Liver (tissue), 9 donors: Measurements from ENCODE around the gene MSLN. TPM values are rescaled to one million over a fixed set of nuclear protein-coding genes. Genes with fewer than 3 reads are reported as not detected.

ENCODE experiments used
- DNase-seq: peaks from one replicate; pipeline ENCODE4 v3.0.0-alpha.2; 2017; ENCODE audit warnings: low spot score
- H3K27ac ChIP-seq, 2 donors: one replicate each; pipeline ENCODE4 v1.7.0; 2013; ENCODE audit warnings: inconsistent platforms in 2 of 2, low read length in 2 of 2, control low read depth in 1 of 2, low read depth in 1 of 2, mild to moderate bottlenecking in 1 of 2
- H3K27me3 ChIP-seq, 4 donors: one replicate each; pipeline versions ENCODE4 v1.6.1 to v1.7.0; 2013; ENCODE audit warnings: low read length in 3 of 4, inconsistent platforms in 1 of 4, mild to moderate bottlenecking in 1 of 4, moderate library complexity in 1 of 4; ENCODE audit not compliant: control insufficient read depth in 4 of 4, insufficient read depth in 4 of 4
- H3K36me3 ChIP-seq, 4 donors: one replicate each; pipeline versions ENCODE4 v1.6.1 to v1.7.0; 2013; ENCODE audit warnings: low read length in 3 of 4, mild to moderate bottlenecking in 3 of 4, low read depth in 1 of 4, moderate library complexity in 1 of 4; ENCODE audit not compliant: control insufficient read depth in 4 of 4, insufficient read depth in 3 of 4
- H3K4me1 ChIP-seq, 4 donors: one replicate each; pipeline versions ENCODE4 v1.6.1 to v1.7.0; 2013; ENCODE audit warnings: low read length in 3 of 4, mild to moderate bottlenecking in 3 of 4, moderate library complexity in 1 of 4; ENCODE audit not compliant: control insufficient read depth in 4 of 4, insufficient read depth in 4 of 4
- H3K4me3 ChIP-seq, 3 donors: one replicate each; pipeline versions ENCODE4 v1.6.1 to v1.7.0; 2013; ENCODE audit warnings: low read length in 3 of 3, control low read depth in 1 of 3, low read depth in 1 of 3, mild to moderate bottlenecking in 1 of 3
- H3K9ac ChIP-seq, 2 donors: one replicate each; pipeline ENCODE4 v1.7.0; 2013; ENCODE audit warnings: low read length in 2 of 2, mild to moderate bottlenecking in 2 of 2, moderate library complexity in 2 of 2, control low read depth in 1 of 2, low read depth in 1 of 2
- H3K9me3 ChIP-seq, 4 donors: one replicate each; pipeline versions ENCODE4 v1.6.1 to v1.7.0; 2013; ENCODE audit warnings: low read length in 3 of 4; ENCODE audit not compliant: control insufficient read depth in 4 of 4
- ATF3 ChIP-seq: IDR thresholded peaks from 2 replicates; pipeline ENCODE4 v1.6.1; 2016; ENCODE audit warnings: antibody characterized with exemption
- CTCF ChIP-seq: fragments of 150-350 bp; IDR thresholded peaks from 2 replicates; pipeline ENCODE4 v1.5.1; 2017; ENCODE audit warnings: improper control_type of control experiment, low read depth, low read length; ENCODE audit not compliant: missing input control
- EGR1 ChIP-seq, 2 donors: IDR thresholded peaks; 2 replicates each; pipeline ENCODE4 v1.6.1; 2016 to 2018; ENCODE audit warnings: antibody characterized with exemption in 2 of 2, low read depth in 2 of 2
- FOXA1 ChIP-seq: IDR thresholded peaks from 2 replicates; pipeline ENCODE4 v1.6.1; 2016; ENCODE audit warnings: antibody characterized with exemption
- FOXA2 ChIP-seq: IDR thresholded peaks from 2 replicates; pipeline ENCODE4 v1.6.1; 2016; ENCODE audit warnings: antibody characterized with exemption
- GABPA ChIP-seq, 2 donors: IDR thresholded peaks in 1 of 2; conservative IDR thresholded peaks in 1 of 2; 2 replicates each; pipeline ENCODE4 v1.6.1; 2016; ENCODE audit warnings: antibody characterized with exemption in 2 of 2, mild to moderate bottlenecking in 1 of 2, moderate library complexity in 1 of 2
- HNF4A ChIP-seq, 2 donors: conservative IDR thresholded peaks; 2 replicates each; pipeline ENCODE4 v1.6.1; 2016; ENCODE audit warnings: antibody characterized with exemption in 2 of 2, mild to moderate bottlenecking in 2 of 2
- HNF4G ChIP-seq: IDR thresholded peaks from 2 replicates; pipeline ENCODE4 v1.6.1; 2016; ENCODE audit warnings: antibody characterized with exemption
- JUND ChIP-seq, 2 donors: IDR thresholded peaks; 2 replicates each; pipeline ENCODE4 v1.6.1; 2016; ENCODE audit warnings: antibody characterized with exemption in 2 of 2
- MAX ChIP-seq: IDR thresholded peaks from 2 replicates; pipeline ENCODE4 v1.6.1; 2016; ENCODE audit warnings: antibody characterized with exemption
- NR2F2 ChIP-seq: IDR thresholded peaks from 2 replicates; pipeline ENCODE4 v1.6.1; 2016; ENCODE audit warnings: antibody characterized with exemption
- RAD21 ChIP-seq, 2 donors: IDR thresholded peaks; 2 replicates each; pipeline ENCODE4 v1.6.1; 2016; ENCODE audit warnings: antibody characterized with exemption in 2 of 2, mild to moderate bottlenecking in 2 of 2
- REST ChIP-seq: IDR thresholded peaks from 2 replicates; pipeline ENCODE4 v1.6.1; 2016; ENCODE audit warnings: antibody characterized with exemption, mild to moderate bottlenecking
- RXRA ChIP-seq, 2 donors: IDR thresholded peaks; 2 replicates each; pipeline ENCODE4 v1.6.1; 2017 to 2018; ENCODE audit warnings: antibody characterized with exemption in 2 of 2, mild to moderate bottlenecking in 1 of 2
- SP1 ChIP-seq: IDR thresholded peaks from 2 replicates; pipeline ENCODE4 v1.6.1; 2018; ENCODE audit warnings: antibody characterized with exemption, mild to moderate bottlenecking
- TAF1 ChIP-seq: conservative IDR thresholded peaks from 2 replicates; pipeline ENCODE4 v1.6.1; 2016; ENCODE audit warnings: antibody characterized with exemption, mild to moderate bottlenecking
- YY1 ChIP-seq: IDR thresholded peaks from 2 replicates; pipeline ENCODE4 v1.6.1; 2016; ENCODE audit warnings: antibody characterized with exemption, mild to moderate bottlenecking
- WGBS: extraction: QIAGEN DNeasy Blood & Tissue Kit; methylation state at CpG from one replicate; pipeline ENCODE4 v1.1.7; 2013; 5-methylcytosine and 5-hydroxymethylcytosine counted together
- polyA plus RNA-seq, 2 donors: library from polyadenylated mRNA; stranded (reverse) in 1 of 2; unstranded in 1 of 2; fragments of 200-250 nt in 1 of 2; fragments of >200 nt in 1 of 2; fragmentation: Nextera tagmentation in 1 of 2; extraction: Ambion mirVana in 1 of 2; gene quantifications; one replicate each; pipeline versions ENCODE4 v1.2.1 to v1.2.3, GENCODE V29; 2013 to 2015
- total RNA-seq, 2 donors: library from RNA; depleted of rRNA; stranded (reverse); fragments of >200 nt; gene quantifications; one replicate each; pipeline ENCODE4 v1.2.3, GENCODE V29; 2014
- TF ChIP-seq, protein P1 (sequence below): IDR thresholded peaks from 2 replicates; pipeline ENCODE4 v1.6.1; 2016; ENCODE audit warnings: antibody characterized with exemption
- donor health status: healthy.
- donor health status: healthy.
- donor health status: healthy.
- donor health status: healthy.
- donor health status: healthy.

Gene MSLN
- total and polyA plus RNA-seq, 4 donors = 0.03 to 0.65 (median 0.08) TPM; not detected in 1

- Histone ChIP-seq H3K27me3 (no peaks in the 10 kb centered on the region), H3K9me3 (no peaks in the 10 kb centered on the region), H3K9ac (no peak overlapping the region), H3K4me3 (no peak overlapping the region), H3K27ac (no peak overlapping the region), H3K36me3 (no peaks in the 10 kb centered on the region), H3K4me1 (peaks cover 0 to 1% (median 0%) of the 10 kb centered on the region in 4 donors)
- no peak for DNase-seq
- no peak for TF ChIP-seq HNF4A (conservative IDR thresholded peaks at IDR 0.05)
- TF ChIP-seq GABPA (IDR thresholded peaks at IDR 0.05 in 1 of 2, conservative IDR thresholded peaks at IDR 0.05 in 1 of 2) = no peak
- TF ChIP-seq TAF1 = no peak
- no peak for TF ChIP-seq EGR1 (IDR thresholded peaks at IDR 0.05; ENCODE audit: low read depth in 2 of 2)
- TF ChIP-seq YY1 = no peak
- no peak for TF ChIP-seq RAD21 (IDR thresholded peaks at IDR 0.05)
- no peak for TF ChIP-seq CTCF
- no peak for TF ChIP-seq FOXA2
- TF ChIP-seq RXRA (IDR thresholded peaks at IDR 0.05) = no peak
- no peak for TF ChIP-seq ATF3
- 75% methylated on average over 21 of the region's 21 CpGs for WGBS
Observed at GRCh38 chr16:763369-764183, 3.0 kb downstream of the MSLN start.

- 77% methylated on average over 20 of the region's 20 CpGs for WGBS
- H3K4me1 ChIP-seq = peaks cover 0 to 1% (median 0%) of the 10 kb centered on the region in 4 donors
- H3K36me3 ChIP-seq = no peaks in the 10 kb centered on the region
- H3K4me3 ChIP-seq = no peak overlapping the region
- TF ChIP-seq RXRA (IDR thresholded peaks at IDR 0.05) (no peak), ATF3 (no peak), EGR1 (IDR thresholded peaks at IDR 0.05; ENCODE audit: low read depth in 2 of 2) (no peak), YY1 (no peak), HNF4G (no peak), FOXA2 (no peak), TAF1 (no peak), FOXA1 (no peak), NR2F2 (no peak), SP1 (no peak), RAD21 (IDR thresholded peaks at IDR 0.05) (no peak), HNF4A (conservative IDR thresholded peaks at IDR 0.05) (no peak), GABPA (IDR thresholded peaks at IDR 0.05 in 1 of 2, conservative IDR thresholded peaks at IDR 0.05 in 1 of 2) (no peak), CTCF (no peak), REST (no peak), JUND (IDR thresholded peaks at IDR 0.05) (no peak), MAX (no peak)
- TF ChIP-seq, protein P1, sequence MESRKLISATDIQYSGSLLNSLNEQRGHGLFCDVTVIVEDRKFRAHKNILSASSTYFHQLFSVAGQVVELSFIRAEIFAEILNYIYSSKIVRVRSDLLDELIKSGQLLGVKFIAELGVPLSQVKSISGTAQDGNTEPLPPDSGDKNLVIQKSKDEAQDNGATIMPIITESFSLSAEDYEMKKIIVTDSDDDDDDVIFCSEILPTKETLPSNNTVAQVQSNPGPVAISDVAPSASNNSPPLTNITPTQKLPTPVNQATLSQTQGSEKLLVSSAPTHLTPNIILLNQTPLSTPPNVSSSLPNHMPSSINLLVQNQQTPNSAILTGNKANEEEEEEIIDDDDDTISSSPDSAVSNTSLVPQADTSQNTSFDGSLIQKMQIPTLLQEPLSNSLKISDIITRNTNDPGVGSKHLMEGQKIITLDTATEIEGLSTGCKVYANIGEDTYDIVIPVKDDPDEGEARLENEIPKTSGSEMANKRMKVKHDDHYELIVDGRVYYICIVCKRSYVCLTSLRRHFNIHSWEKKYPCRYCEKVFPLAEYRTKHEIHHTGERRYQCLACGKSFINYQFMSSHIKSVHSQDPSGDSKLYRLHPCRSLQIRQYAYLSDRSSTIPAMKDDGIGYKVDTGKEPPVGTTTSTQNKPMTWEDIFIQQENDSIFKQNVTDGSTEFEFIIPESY = no peak
- no peak overlapping the region for H3K27ac ChIP-seq
- H3K9me3 ChIP-seq = no peaks in the 10 kb centered on the region
- no peak overlapping the region for H3K9ac ChIP-seq
- peaks cover 0 to 1% (median 0%) of the 10 kb centered on the region in 4 donors for H3K27me3 ChIP-seq
- DNase-seq = no peak
Observed at GRCh38 chr16:764184-764750, 3.7 kb downstream of the MSLN start.
